ENCODE data around the gene ASTN2. TPM values are rescaled to one million over a fixed set of nuclear protein-coding genes. Genes with fewer than 3 reads are reported as not detected.

The ASTN2 gene
- polyA plus RNA-seq, 2 of the 4 experiments (the other 2 are of a cell fraction) = 5.8 to 11.6 TPM

DNA sequence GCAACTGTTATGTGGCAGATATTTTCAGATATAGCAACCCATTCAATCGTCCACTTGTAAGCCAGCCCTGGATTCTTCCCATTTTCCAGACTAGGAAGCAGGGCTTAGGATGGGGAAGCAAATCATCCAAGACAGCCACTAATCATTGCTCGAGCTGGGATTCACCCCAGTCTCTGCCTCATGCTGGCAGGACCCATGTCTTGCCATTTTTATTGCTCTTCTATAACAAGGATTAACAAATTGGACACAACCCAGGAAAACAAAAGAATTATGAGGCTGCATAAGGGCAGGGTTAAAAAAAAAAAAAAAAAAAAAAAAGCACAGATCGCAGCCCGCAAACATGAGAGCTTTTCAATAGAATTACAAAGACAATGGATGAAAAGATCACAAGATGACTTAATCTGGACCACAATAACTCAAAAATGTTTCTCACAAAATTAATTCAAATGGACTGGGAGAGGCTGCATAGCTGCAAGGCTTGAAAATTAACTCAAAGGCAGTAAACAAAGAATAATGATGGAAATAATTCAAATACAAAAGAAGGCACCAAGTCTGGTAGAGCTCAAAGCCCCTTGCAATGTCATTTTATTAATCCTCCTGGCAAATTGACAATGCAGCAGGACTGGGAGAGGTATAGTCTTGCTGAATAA is 40.7 kb downstream of the ASTN2 start:
- ChIA-PET POLR2A (no interaction called here), CTCF (no interaction called here)
- Histone ChIP-seq H3K4me3 (no peak overlapping the region), H3K9me3 (no peaks in the 10 kb centered on the region), H3K4me1 (no peaks in the 10 kb centered on the region), H3K27ac (no peak overlapping the region), H3K4me2 (no peak overlapping the region)
- TF ChIP-seq NFE2L2 (conservative IDR thresholded peaks at IDR 0.05; ENCODE audit: low read length) (no peak), CHD2 (IDR thresholded peaks at IDR 0.05; ENCODE audit: low read length, partially characterized antibody) (no peak), KDM5A (IDR thresholded peaks at IDR 0.05) (no peak), MAFK (IDR thresholded peaks at IDR 0.05; ENCODE audit: partially characterized antibody) (no peak), BHLHE40 (IDR thresholded peaks at IDR 0.05; ENCODE audit: low read depth, low read length) (no peak), KDM1A (IDR thresholded peaks at IDR 0.05; ENCODE audit: low read depth) (no peak), SMC3 (IDR thresholded peaks at IDR 0.05) (no peak), RCOR1 (IDR thresholded peaks at IDR 0.05; ENCODE audit: low read depth, low read length) (no peak), CBX8 (IDR thresholded peaks at IDR 0.05) (no peak), MYC (IDR thresholded peaks at IDR 0.05; ENCODE audit: borderline replicate concordance, low read length) (no peak), RAD21 (conservative IDR thresholded peaks at IDR 0.05 in 1 of 2, IDR thresholded peaks at IDR 0.05 in 1 of 2) (no peak)
- TF ChIP-seq, protein P1, sequence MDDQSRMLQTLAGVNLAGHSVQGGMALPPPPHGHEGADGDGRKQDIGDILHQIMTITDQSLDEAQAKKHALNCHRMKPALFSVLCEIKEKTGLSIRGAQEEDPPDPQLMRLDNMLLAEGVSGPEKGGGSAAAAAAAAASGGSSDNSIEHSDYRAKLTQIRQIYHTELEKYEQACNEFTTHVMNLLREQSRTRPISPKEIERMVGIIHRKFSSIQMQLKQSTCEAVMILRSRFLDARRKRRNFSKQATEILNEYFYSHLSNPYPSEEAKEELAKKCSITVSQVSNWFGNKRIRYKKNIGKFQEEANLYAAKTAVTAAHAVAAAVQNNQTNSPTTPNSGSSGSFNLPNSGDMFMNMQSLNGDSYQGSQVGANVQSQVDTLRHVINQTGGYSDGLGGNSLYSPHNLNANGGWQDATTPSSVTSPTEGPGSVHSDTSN (IDR thresholded peaks at IDR 0.05) = no peak
- TF ChIP-seq, protein P2, sequence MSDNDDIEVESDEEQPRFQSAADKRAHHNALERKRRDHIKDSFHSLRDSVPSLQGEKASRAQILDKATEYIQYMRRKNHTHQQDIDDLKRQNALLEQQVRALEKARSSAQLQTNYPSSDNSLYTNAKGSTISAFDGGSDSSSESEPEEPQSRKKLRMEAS (IDR thresholded peaks at IDR 0.05) = no peak
- TF ChIP-seq, protein P3, sequence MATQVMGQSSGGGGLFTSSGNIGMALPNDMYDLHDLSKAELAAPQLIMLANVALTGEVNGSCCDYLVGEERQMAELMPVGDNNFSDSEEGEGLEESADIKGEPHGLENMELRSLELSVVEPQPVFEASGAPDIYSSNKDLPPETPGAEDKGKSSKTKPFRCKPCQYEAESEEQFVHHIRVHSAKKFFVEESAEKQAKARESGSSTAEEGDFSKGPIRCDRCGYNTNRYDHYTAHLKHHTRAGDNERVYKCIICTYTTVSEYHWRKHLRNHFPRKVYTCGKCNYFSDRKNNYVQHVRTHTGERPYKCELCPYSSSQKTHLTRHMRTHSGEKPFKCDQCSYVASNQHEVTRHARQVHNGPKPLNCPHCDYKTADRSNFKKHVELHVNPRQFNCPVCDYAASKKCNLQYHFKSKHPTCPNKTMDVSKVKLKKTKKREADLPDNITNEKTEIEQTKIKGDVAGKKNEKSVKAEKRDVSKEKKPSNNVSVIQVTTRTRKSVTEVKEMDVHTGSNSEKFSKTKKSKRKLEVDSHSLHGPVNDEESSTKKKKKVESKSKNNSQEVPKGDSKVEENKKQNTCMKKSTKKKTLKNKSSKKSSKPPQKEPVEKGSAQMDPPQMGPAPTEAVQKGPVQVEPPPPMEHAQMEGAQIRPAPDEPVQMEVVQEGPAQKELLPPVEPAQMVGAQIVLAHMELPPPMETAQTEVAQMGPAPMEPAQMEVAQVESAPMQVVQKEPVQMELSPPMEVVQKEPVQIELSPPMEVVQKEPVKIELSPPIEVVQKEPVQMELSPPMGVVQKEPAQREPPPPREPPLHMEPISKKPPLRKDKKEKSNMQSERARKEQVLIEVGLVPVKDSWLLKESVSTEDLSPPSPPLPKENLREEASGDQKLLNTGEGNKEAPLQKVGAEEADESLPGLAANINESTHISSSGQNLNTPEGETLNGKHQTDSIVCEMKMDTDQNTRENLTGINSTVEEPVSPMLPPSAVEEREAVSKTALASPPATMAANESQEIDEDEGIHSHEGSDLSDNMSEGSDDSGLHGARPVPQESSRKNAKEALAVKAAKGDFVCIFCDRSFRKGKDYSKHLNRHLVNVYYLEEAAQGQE (IDR thresholded peaks at IDR 0.05) = no peak
- TF ChIP-seq, protein P4, sequence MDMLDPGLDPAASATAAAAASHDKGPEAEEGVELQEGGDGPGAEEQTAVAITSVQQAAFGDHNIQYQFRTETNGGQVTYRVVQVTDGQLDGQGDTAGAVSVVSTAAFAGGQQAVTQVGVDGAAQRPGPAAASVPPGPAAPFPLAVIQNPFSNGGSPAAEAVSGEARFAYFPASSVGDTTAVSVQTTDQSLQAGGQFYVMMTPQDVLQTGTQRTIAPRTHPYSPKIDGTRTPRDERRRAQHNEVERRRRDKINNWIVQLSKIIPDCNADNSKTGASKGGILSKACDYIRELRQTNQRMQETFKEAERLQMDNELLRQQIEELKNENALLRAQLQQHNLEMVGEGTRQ (IDR thresholded peaks at IDR 0.05) = no peak
- FAIRE-seq = no peak
- no peak for ATAC-seq
- DNase-seq (ENCODE audit: low read depth in 1 of 2, low spot score in 1 of 2) = no peak
- WGBS (ENCODE audit: missing lambda C conversion rate) = 17% methylated on average over 4 of the region's 4 CpGs

DNA sequence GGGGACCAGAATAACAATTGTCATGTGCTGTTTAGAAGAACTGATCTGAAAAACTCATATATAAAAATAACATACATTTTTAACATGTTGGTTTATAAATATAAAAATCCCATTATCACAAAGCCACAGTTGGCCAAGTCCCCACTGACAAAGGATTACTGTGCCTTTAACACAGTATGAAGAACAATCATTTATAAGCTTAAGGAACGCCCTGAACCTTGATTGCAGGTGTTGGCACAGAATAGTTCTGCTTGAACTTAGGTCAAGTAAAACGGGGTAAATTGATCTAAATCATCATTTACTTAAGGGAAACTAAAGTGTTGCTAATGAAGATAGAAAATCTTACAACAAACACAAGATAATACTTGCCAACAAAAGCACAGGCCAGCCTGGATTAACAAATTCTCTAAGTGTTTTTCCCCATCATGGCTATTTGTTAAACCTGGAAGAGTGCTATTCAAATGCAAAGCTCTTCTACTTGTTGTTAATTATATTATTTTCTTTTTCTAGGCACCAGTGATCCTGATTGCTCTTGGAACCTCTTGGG is 46.1 kb downstream of the ASTN2 start:
- no peaks in the 10 kb centered on the region for H3K4me1 ChIP-seq
- ATAC-seq = no peak
- TF ChIP-seq EHMT2 (IDR thresholded peaks at IDR 0.05; ENCODE audit: low read depth) = no peak
- TF ChIP-seq MAFK (IDR thresholded peaks at IDR 0.05; ENCODE audit: partially characterized antibody) = no peak
- TF ChIP-seq NFE2L2 (conservative IDR thresholded peaks at IDR 0.05; ENCODE audit: low read length) = no peak
- no peak for TF ChIP-seq FOSL2 (IDR thresholded peaks at IDR 0.05)
- no peak for TF ChIP-seq FOSL2 (CRISPR knock-in tag; IDR thresholded peaks at IDR 0.05)
- TF ChIP-seq HOXB5 (CRISPR knock-in tag; IDR thresholded peaks at IDR 0.05) = no peak
- no peak for TF ChIP-seq CHD4 (IDR thresholded peaks at IDR 0.05; ENCODE audit: borderline replicate concordance)
- TF ChIP-seq RNF2 (IDR thresholded peaks at IDR 0.05; ENCODE audit: borderline replicate concordance, low read depth) = no peak
- no peak for TF ChIP-seq HOXB13 (CRISPR knock-in tag; IDR thresholded peaks at IDR 0.05; ENCODE audit: low read depth)
- TF ChIP-seq, protein P5, sequence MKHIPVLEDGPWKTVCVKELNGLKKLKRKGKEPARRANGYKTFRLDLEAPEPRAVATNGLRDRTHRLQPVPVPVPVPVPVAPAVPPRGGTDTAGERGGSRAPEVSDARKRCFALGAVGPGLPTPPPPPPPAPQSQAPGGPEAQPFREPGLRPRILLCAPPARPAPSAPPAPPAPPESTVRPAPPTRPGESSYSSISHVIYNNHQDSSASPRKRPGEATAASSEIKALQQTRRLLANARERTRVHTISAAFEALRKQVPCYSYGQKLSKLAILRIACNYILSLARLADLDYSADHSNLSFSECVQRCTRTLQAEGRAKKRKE (CRISPR knock-in tag; IDR thresholded peaks at IDR 0.05; ENCODE audit: low read depth) = no peak
- no peak for TF ChIP-seq NPAS2 (CRISPR knock-in tag; IDR thresholded peaks at IDR 0.05; ENCODE audit: borderline replicate concordance)
- TF ChIP-seq CBX2 (IDR thresholded peaks at IDR 0.05; ENCODE audit: borderline replicate concordance, low read depth) = no peak
- TF ChIP-seq RAD21 (conservative IDR thresholded peaks at IDR 0.05 in 1 of 2, IDR thresholded peaks at IDR 0.05 in 1 of 2) = no peak
- TF ChIP-seq, protein P6, sequence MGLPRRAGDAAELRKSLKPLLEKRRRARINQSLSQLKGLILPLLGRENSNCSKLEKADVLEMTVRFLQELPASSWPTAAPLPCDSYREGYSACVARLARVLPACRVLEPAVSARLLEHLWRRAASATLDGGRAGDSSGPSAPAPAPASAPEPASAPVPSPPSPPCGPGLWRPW (IDR thresholded peaks at IDR 0.05) = no peak
- no peak for TF ChIP-seq MYC (IDR thresholded peaks at IDR 0.05; ENCODE audit: borderline replicate concordance, low read length)
- no peak for TF ChIP-seq ZSCAN20 (CRISPR knock-in tag; IDR thresholded peaks at IDR 0.05)
- no peak for TF ChIP-seq NR3C1 (IDR thresholded peaks at IDR 0.05)
- no peak for TF ChIP-seq CEBPB (IDR thresholded peaks at IDR 0.05)
- no peak for TF ChIP-seq PHF8 (IDR thresholded peaks at IDR 0.05; ENCODE audit: borderline replicate concordance, low read depth)
- TF ChIP-seq CHD2 (IDR thresholded peaks at IDR 0.05; ENCODE audit: low read length, partially characterized antibody) = no peak
- H3K9me3 ChIP-seq = no peaks in the 10 kb centered on the region
- ChIA-PET CTCF (no interaction called here), POLR2A (no interaction called here)
- H3K4me2 ChIP-seq = no peak overlapping the region
- no peak for FAIRE-seq
- no peak for DNase-seq (ENCODE audit: low read depth in 1 of 2, low spot score in 1 of 2)
- H3K27ac ChIP-seq = no peak overlapping the region
- no peak overlapping the region for H3K4me3 ChIP-seq
- WGBS (ENCODE audit: missing lambda C conversion rate) = 9% methylated on average over 2 of the region's 2 CpGs
